ENCODE data around the gene HEG1. TPM values are rescaled to one million over a fixed set of nuclear protein-coding genes. Genes with fewer than 3 reads are reported as not detected.

The HEG1 gene
- polyA plus RNA-seq, 3 donors: 0.28 to 4.2 (median 0.69) TPM

GRCh38 chr3:125073390-125073905 is 17.7 kb upstream of the HEG1 start:
- no peak for TF ChIP-seq CTCF (IDR thresholded peaks at IDR 0.05)
- H2AFZ ChIP-seq (ENCODE audit: insufficient read depth, low read depth, low read length, poor library complexity, severe bottlenecking): no peak overlapping the region
- no peaks in the 10 kb centered on the region for H3K27me3 ChIP-seq (ENCODE audit: control insufficient read depth in 2 of 2, insufficient read depth in 2 of 2, low read length in 2 of 2)
- no peak overlapping the region for H3K27ac ChIP-seq (ENCODE audit: low read depth in 1 of 2, low read length in 2 of 2)
- no peak overlapping the region for H3K4me3 Mint-ChIP-seq
- no peak overlapping the region for H3K4me2 ChIP-seq (replicated peaks; ENCODE audit: extremely low read depth, low read length, poor library complexity, severe bottlenecking)
- no peak overlapping the region for H3K27ac Mint-ChIP-seq
- DNase-seq: no peak
- no peaks in the 10 kb centered on the region for H4K20me1 ChIP-seq (ENCODE audit: insufficient read depth, low read length)
- no peaks in the 10 kb centered on the region for H3K79me2 ChIP-seq (ENCODE audit: insufficient read depth, low read length)
- intact Hi-C loops (cut with micrococcal nuclease): no loop called here
- no peak overlapping the region for H3K4me3 ChIP-seq (replicated peaks in 1 of 3; ENCODE audit: low read depth in 2 of 3, low read length in 3 of 3)
- peaks cover 0 to 1% (median 0%) of the 10 kb centered on the region in 7 donors for H3K9me3 Mint-ChIP-seq
- H3K36me3 Mint-ChIP-seq: no peaks in the 10 kb centered on the region
- WGBS (ENCODE audit: insufficient coverage): 92% methylated on average over 2 of the region's 7 CpGs
- H3K9me3 ChIP-seq (replicated peaks in 1 of 2; ENCODE audit: control insufficient read depth in 1 of 2, insufficient read depth in 1 of 2, low read length in 2 of 2): no peaks in the 10 kb centered on the region
- H3K9ac ChIP-seq (ENCODE audit: insufficient read depth, low read length, poor library complexity, severe bottlenecking): no peak overlapping the region
- no peaks in the 10 kb centered on the region for H3K36me3 ChIP-seq (replicated peaks in 1 of 2; ENCODE audit: control insufficient read depth in 1 of 2, insufficient read depth in 2 of 2, low read length in 2 of 2)
- peaks cover 24% of the 10 kb centered on the region for H3K4me1 Mint-ChIP-seq
- H3K4me1 ChIP-seq (ENCODE audit: control insufficient read depth in 1 of 2, insufficient read depth in 2 of 2, low read length in 2 of 2): peaks cover 13 to 24% of the 10 kb centered on the region in 2 donors
- peaks cover 2 to 3% (median 2%) of the 10 kb centered on the region in 3 donors for H3K27me3 Mint-ChIP-seq (ENCODE audit: low read depth in 3 of 3)

- Histone ChIP-seq H2AFZ (ENCODE audit: insufficient read depth, low read depth, low read length, poor library complexity, severe bottlenecking) (no peak overlapping the region), H3K36me3 (replicated peaks in 1 of 2; ENCODE audit: control insufficient read depth in 1 of 2, insufficient read depth in 2 of 2, low read length in 2 of 2) (no peaks in the 10 kb centered on the region), H3K9me3 (replicated peaks in 1 of 2; ENCODE audit: control insufficient read depth in 1 of 2, insufficient read depth in 1 of 2, low read length in 2 of 2) (no peaks in the 10 kb centered on the region), H3K9ac (ENCODE audit: insufficient read depth, low read length, poor library complexity, severe bottlenecking) (no peak overlapping the region), H3K4me1 (ENCODE audit: control insufficient read depth in 1 of 2, insufficient read depth in 2 of 2, low read length in 2 of 2) (peaks cover 13 to 20% of the 10 kb centered on the region in 2 donors), H3K79me2 (ENCODE audit: insufficient read depth, low read length) (no peaks in the 10 kb centered on the region), H3K27ac (ENCODE audit: low read depth in 1 of 2, low read length in 2 of 2) (no peak overlapping the region), H4K20me1 (ENCODE audit: insufficient read depth, low read length) (no peaks in the 10 kb centered on the region), H3K27me3 (ENCODE audit: control insufficient read depth in 2 of 2, insufficient read depth in 2 of 2, low read length in 2 of 2) (no peaks in the 10 kb centered on the region), H3K4me3 (replicated peaks in 1 of 3; ENCODE audit: low read depth in 2 of 3, low read length in 3 of 3) (no peak overlapping the region), H3K4me2 (replicated peaks; ENCODE audit: extremely low read depth, low read length, poor library complexity, severe bottlenecking) (no peak overlapping the region)
- peaks cover 0 to 1% (median 0%) of the 10 kb centered on the region in 7 donors for H3K9me3 Mint-ChIP-seq
- no peak for TF ChIP-seq CTCF (IDR thresholded peaks at IDR 0.05)
- H3K4me1 Mint-ChIP-seq: peaks cover 18% of the 10 kb centered on the region
- no peaks in the 10 kb centered on the region for H3K36me3 Mint-ChIP-seq
- intact Hi-C loops (cut with micrococcal nuclease): no loop called here
- H3K27me3 Mint-ChIP-seq (ENCODE audit: low read depth in 3 of 3): peaks cover 2 to 5% (median 2%) of the 10 kb centered on the region in 3 donors
- WGBS (ENCODE audit: insufficient coverage): 100% methylated on average over 1 of the region's 4 CpGs
- H3K4me3 Mint-ChIP-seq: no peak overlapping the region
- no peak overlapping the region for H3K27ac Mint-ChIP-seq
- DNase-seq: no peak
These were observed 17.1 kb upstream of the HEG1 start for GRCh38 chr3:125072749-125073389.

Measured in CD14-positive monocyte (primary cell).